Right lobe of liver (tissue), 6 donors: ENCODE measurements around the gene TCF4. TPM values are rescaled to one million over a fixed set of nuclear protein-coding genes. Genes with fewer than 3 reads are reported as not detected.

Source experiments
- ATAC-seq, 4 donors: fragments of 200-7000 bp; cut with Tn5 transposase; one replicate each; pipeline ENCODE4 v1.9.1; 2020; ENCODE audit warnings: mild to moderate bottlenecking in 4 of 4, moderate library complexity in 4 of 4
- DNase-seq, 3 donors: peaks; one replicate each; pipeline ENCODE4 v3.0.0-alpha.2; 2020
- H3K27ac ChIP-seq, 3 donors: fragments of 200-600 bp; one replicate each; pipeline ENCODE4 v1.8.0; 2022
- H3K27me3 ChIP-seq, 2 donors: fragments of 200-600 bp; one replicate each; pipeline ENCODE4 v1.8.0; 2022
- H3K36me3 ChIP-seq, 4 donors: fragments of 200-600 bp; sonication (generic) in 1 of 4; one replicate each; pipeline versions ENCODE4 v1.5.1 to v1.8.0; 2017 to 2022; ENCODE audit warnings: control low read depth in 1 of 4
- H3K4me1 ChIP-seq, 4 donors: fragments of 200-600 bp; sonication (generic) in 1 of 4; one replicate each; pipeline versions ENCODE4 v1.5.1 to v1.8.0; 2017 to 2022; ENCODE audit warnings: control low read depth in 1 of 4
- H3K4me3 ChIP-seq, 3 donors: fragments of 200-600 bp; one replicate each; pipeline ENCODE4 v1.8.0; 2022
- H3K9me3 ChIP-seq, 4 donors: fragments of 200-600 bp; sonication (generic) in 1 of 4; one replicate each; pipeline versions ENCODE4 v1.5.1 to v1.8.0; 2017 to 2022; ENCODE audit warnings: control low read depth in 1 of 4
- CTCF ChIP-seq, 4 donors: fragments of 200-600 bp in 3 of 4; fragments of 450-650 bp in 1 of 4; IDR thresholded peaks; one replicate each; pipeline versions ENCODE4 v1.5.1 to v1.8.0; 2016 to 2022; ENCODE audit warnings: antibody characterized with exemption in 4 of 4, mild to moderate bottlenecking in 2 of 4
- POLR2A ChIP-seq: fragments of 450-650 bp; IDR thresholded peaks from one replicate; pipeline ENCODE4 v1.6.1; 2017; ENCODE audit warnings: antibody characterized with exemption, mild to moderate bottlenecking
- WGBS: methylation state at CpG from one replicate; pipeline ENCODE4 v1.1.6; 2018; ENCODE audit warnings: low coverage, low lambda C conversion rate; ENCODE audit not compliant: insufficient coverage; ENCODE audit errors: missing lambda C conversion rate; 5-methylcytosine and 5-hydroxymethylcytosine counted together
- intact Hi-C, 2 donors: fragments of 100-400 bp; cut with DNase I; formaldehyde crosslinking; loops; one replicate each; pipeline versions ENCODE4 v1.11.2 to v1.14.1; 2022
- total RNA-seq, 6 experiments: library from RNA; depleted of rRNA in 2 of 6; stranded (reverse); fragments of >200 nt in 2 of 6; fragmentation: NEBNext Ultra II Directional in 3 of 6; extraction: Animal tissue kit (Norgen Biotek cat#: 25700) in 3 of 6; gene quantifications; one replicate each; pipeline versions ENCODE4 v1.1.0 to v1.2.4, GENCODE V29; 2016 to 2023
- donor health status: DM: no; HTN: yes; CAD: no.
- donor health status: DM: no; HTN: no; CAD: no.
- donor health status: DM: no; HTN: no; CAD: no.
- donor health status: DM: no; HTN: yes; CAD: no.
- donor health status: DM: no; HTN: yes; CAD: no.

The TCF4 gene
- total RNA-seq, 6 experiments from 2014 or later = 8.1 to 19.5 (median 10.4) TPM

GRCh38 chr18:55487997-55488396, 100.0 kb downstream of the TCF4 start:
- intact Hi-C loops = no loop called here
- Histone ChIP-seq H3K4me1 (no peaks in the 10 kb centered on the region), H3K27me3 (no peaks in the 10 kb centered on the region), H3K36me3 (no peaks in the 10 kb centered on the region), H3K9me3 (no peaks in the 10 kb centered on the region), H3K27ac (no peak overlapping the region), H3K4me3 (no peak overlapping the region)
- TF ChIP-seq POLR2A (no peak), CTCF (IDR thresholded peaks at IDR 0.05) (no peak)
- 56% methylated on average over 4 of the region's 4 CpGs for WGBS
- no peak for DNase-seq
- ATAC-seq = no peak

GRCh38 chr18:55486936-55487335, 101.1 kb downstream of the TCF4 start:
- Histone ChIP-seq H3K27me3 (no peaks in the 10 kb centered on the region), H3K4me3 (no peak overlapping the region), H3K36me3 (no peaks in the 10 kb centered on the region), H3K4me1 (no peaks in the 10 kb centered on the region), H3K27ac (no peak overlapping the region), H3K9me3 (no peaks in the 10 kb centered on the region)
- ATAC-seq (no peak), DNase-seq (no peak)
- TF ChIP-seq CTCF (IDR thresholded peaks at IDR 0.05) (no peak), POLR2A (no peak)
- intact Hi-C loops = no loop called here
- WGBS = 66% methylated on average over 3 of the region's 3 CpGs

GRCh38 chr18:55485666-55486065, 102.3 kb downstream of the TCF4 start:
- Histone ChIP-seq H3K9me3 (no peaks in the 10 kb centered on the region), H3K27ac (no peak overlapping the region), H3K4me3 (no peak overlapping the region), H3K4me1 (no peaks in the 10 kb centered on the region), H3K27me3 (no peaks in the 10 kb centered on the region), H3K36me3 (no peaks in the 10 kb centered on the region)
- TF ChIP-seq POLR2A (no peak), CTCF (IDR thresholded peaks at IDR 0.05) (no peak)
- no peak for DNase-seq
- WGBS = 71% methylated on average over 2 of the region's 2 CpGs
- no peak for ATAC-seq
- intact Hi-C loops = no loop called here

GRCh38 chr18:55484773-55485172, 103.2 kb downstream of the TCF4 start:
- H3K27me3 ChIP-seq = no peaks in the 10 kb centered on the region
- H3K36me3 ChIP-seq = no peaks in the 10 kb centered on the region
- H3K4me1 ChIP-seq = no peaks in the 10 kb centered on the region
- intact Hi-C loops = no loop called here
- H3K27ac ChIP-seq = no peak overlapping the region
- no peaks in the 10 kb centered on the region for H3K9me3 ChIP-seq
- H3K4me3 ChIP-seq = no peak overlapping the region
- WGBS = 30% methylated on average over 2 of the region's 2 CpGs
- TF ChIP-seq POLR2A (no peak), CTCF (IDR thresholded peaks at IDR 0.05) (no peak)
- no peak for DNase-seq
- no peak for ATAC-seq

- Histone ChIP-seq H3K27ac (no peak overlapping the region), H3K9me3 (no peaks in the 10 kb centered on the region), H3K36me3 (no peaks in the 10 kb centered on the region), H3K27me3 (no peaks in the 10 kb centered on the region), H3K4me1 (no peaks in the 10 kb centered on the region), H3K4me3 (no peak overlapping the region)
- ATAC-seq = no peak
- intact Hi-C loops = no loop called here
- TF ChIP-seq CTCF (IDR thresholded peaks at IDR 0.05) = no peak
- TF ChIP-seq POLR2A = no peak
- 61% methylated on average over 2 of the region's 2 CpGs for WGBS
- no peak for DNase-seq
Measured at GRCh38 chr18:55483266-55483871, 104.6 kb downstream of the TCF4 start.
